ENCODE data around the gene PHLDB2.

PHLDB2 gene

GRCh38 chr3:111999484-112000324 is 140.6 kb downstream of the PHLDB2 start:
- no peak for DNase-seq (ENCODE audit: low read depth)

- DNase-seq (ENCODE audit: low read depth), result no peak
Measured at GRCh38 chr3:112000367-112000771, 141.3 kb downstream of the PHLDB2 start.

DNA sequence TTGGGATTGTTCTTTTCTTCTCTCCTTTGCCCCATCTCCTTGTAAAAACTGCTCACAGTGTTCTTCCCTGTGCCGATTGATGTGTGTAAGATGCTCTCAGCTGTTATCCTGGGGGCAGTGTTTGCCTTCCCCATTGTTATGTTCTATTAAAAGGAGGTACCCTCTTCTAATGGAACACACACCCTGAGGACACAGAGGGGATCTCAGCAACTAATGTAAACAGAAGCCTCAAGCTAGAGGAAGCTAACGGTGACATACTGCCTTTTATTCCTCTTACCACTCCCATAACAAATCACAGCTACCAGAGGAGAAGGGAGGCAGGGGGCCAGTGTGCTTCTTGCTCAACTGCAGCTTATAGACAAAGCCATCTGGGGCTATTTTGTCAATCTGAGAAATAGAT is 141.9 kb downstream of the PHLDB2 start:
- DNase-seq (ENCODE audit: low read depth), result no peak

DNA sequence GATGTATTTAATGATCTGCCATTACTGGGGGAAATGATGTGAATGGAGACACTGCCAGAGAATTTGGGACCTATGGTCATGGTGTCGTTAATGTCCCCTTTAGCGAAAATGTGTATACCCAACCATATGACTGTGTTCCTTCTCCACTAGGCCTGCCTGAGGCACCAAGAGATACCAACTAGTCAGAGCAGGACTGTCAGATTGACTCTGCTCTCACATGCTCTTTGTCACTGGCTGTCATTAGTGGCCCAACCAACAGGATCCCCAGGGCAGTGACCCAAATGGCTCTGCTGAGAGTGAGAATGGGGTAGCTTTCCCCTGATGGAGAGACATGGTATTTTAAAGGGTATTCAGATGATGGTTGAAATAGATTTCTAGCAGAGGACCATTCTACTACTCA is 142.5 kb downstream of the PHLDB2 start:
- no peak for DNase-seq (ENCODE audit: low read depth)

GRCh38 chr3:112002096-112002971 is 143.3 kb downstream of the PHLDB2 start:
- no peak for DNase-seq (ENCODE audit: low read depth)

- no peak for DNase-seq (ENCODE audit: low read depth)
Measured at GRCh38 chr3:112003321-112004080, 144.4 kb downstream of the PHLDB2 start.

GRCh38 chr3:112004187-112004586 is 145.1 kb downstream of the PHLDB2 start:
- DNase-seq (ENCODE audit: low read depth), result no peak

DNA sequence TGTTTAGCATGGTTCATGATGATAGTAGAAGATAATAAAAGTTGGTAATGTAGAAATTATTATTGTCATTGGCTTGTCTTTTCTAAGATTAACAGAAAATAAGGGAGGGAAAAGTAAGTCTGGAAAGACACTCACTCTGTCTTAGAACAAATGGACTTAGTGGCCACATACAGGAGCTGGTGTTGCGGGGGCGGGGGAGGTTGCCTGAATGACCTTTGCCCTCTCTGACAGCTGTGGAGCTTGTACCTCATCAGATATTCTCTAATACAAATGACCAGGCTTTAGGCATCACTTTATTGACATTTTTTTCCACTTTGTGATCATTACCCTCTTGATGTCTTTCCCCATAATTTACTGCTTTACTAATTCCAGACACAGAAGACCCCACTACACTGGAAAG is 145.6 kb downstream of the PHLDB2 start:
- no peak for DNase-seq (ENCODE audit: low read depth)

- no peak for DNase-seq (ENCODE audit: low read depth)
Measured at GRCh38 chr3:112005091-112005672, 146.1 kb downstream of the PHLDB2 start.

DNA sequence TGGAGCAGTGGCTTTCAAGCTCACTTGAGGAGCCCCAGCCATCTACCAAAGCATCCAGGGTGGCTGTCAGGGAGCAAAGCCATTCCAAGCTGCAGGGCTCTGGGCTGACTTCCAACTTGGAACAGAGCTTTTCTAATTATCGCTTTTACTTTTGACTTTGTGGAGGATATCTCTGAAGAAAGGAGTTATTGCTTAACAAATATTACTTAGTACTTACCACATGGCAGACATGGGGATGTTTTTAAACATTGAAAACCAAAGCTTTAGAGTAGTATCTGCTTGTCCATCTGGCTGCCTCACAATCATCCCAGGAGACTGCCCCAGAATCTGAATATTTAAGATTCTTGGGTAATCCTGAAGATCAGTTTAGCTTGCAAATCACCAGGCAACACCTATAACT is 148.6 kb downstream of the PHLDB2 start:
- DNase-seq (ENCODE audit: low read depth), result peak; percentile 47

DNA sequence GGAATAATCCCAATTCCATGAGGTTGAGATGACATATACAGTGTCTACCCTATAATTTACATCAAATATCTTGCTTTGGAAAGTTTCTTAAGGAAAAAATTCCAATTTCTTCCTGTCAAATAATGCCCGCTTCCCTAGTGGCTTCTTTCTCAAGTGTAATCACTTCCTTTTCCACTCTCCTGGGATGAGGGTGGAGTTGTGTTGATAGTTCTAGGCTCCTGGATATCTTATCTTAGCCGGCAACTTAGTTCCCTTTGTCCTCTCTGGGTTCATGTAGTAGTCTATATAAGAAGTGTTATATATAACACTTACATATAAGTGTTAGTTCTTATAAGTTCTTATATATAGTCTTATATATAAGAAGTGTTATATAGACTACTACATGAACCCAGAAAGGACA is 150.6 kb downstream of the PHLDB2 start:
- DNase-seq (ENCODE audit: low read depth), result no peak

GRCh38 chr3:112010636-112011035 is 151.6 kb downstream of the PHLDB2 start:
- no peak for DNase-seq (ENCODE audit: low read depth)

DNA sequence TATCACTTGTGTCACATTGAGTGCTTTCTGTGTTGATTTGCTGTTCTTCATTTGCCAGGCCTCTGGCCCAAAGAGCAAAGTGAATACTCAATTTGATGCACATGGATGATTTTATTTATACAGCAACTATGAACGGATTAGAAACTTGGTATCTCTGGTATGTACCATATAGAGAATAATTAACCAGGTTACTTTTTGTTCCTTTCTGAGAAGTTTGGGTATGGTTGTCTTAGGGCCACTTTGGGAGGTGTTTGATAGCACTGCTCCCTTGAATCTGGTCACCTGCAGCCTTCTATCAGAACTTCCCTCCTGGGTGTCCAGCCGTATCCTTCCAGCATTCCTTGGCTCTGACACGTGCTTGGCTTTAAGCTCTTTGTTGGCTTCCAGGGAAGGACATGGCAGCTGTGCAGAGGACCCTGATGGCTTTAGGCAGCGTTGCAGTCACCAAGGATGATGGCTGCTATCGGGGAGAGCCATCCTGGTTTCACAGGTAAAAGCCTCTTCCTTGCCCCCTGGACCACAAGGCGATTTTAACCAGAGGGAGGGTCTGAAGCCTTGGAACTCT is 152.4 kb downstream of the PHLDB2 start:
- no peak for DNase-seq (ENCODE audit: low read depth)

DNA sequence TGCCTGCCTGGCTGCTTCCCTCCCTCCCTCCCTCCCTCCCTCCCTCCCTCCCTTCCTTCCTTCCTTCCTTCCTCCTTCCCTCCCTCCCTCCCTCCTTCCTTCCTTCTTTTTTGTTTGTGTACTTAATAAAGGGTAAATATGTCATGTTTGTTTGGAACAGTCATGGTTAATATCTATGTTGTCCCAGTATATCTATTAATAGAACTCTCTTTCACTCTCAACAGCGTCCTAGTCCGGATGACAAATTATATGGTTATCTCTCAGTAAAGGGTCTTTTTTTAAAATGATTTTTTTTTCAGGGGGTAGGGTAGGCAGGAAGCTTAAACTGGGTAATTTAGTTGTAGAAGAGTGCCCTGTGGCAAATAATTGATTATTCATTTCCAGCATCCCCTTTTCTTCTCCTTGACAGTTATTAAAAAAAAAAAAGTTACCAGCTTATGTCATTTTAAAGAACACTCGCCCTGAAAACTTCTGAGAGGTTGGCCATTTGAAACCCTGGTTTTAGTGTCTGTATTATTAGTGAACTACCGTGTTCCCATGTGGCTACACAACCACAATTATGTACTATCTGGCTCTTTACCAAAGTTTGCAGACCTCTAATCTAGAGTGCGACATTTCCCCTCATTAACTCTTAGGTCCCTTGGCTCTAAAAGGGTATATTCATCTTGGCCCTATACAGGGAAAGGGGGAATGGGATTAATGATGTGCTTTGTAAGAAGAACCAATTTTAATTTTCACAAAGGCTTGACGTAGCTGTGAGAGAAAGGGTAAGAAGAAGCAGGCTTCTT is 153.3 kb downstream of the PHLDB2 start:
- DNase-seq (ENCODE audit: low read depth), result no peak

GRCh38 chr3:112013058-112013783 is 154.2 kb downstream of the PHLDB2 start:
- peak; percentile 61 for DNase-seq (ENCODE audit: low read depth)

- DNase-seq (ENCODE audit: low read depth), result no peak
Measured at GRCh38 chr3:112013784-112014143, 154.7 kb downstream of the PHLDB2 start.

DNA sequence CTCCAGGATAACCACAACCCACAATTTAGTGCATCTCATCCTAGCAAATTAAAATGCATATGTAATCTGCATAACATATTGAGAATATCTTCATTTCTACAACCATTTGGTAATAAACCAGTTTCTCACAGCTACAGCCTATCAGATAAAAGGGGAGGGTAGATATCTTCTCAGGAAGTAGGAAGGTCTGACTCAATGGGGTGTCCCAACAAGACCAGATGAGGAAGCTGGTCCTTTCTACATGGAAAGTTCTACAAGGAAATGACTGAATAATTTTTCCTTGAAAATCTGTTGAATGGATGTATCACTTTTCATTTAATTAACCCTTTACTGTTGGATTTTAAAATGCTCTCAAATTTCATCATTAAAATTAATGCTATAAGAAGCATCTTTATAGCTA is 158.0 kb downstream of the PHLDB2 start:
- no peak for DNase-seq (ENCODE audit: low read depth)

- no peak for DNase-seq (ENCODE audit: low read depth)
Measured at GRCh38 chr3:112018712-112019111, 159.6 kb downstream of the PHLDB2 start.

DNA sequence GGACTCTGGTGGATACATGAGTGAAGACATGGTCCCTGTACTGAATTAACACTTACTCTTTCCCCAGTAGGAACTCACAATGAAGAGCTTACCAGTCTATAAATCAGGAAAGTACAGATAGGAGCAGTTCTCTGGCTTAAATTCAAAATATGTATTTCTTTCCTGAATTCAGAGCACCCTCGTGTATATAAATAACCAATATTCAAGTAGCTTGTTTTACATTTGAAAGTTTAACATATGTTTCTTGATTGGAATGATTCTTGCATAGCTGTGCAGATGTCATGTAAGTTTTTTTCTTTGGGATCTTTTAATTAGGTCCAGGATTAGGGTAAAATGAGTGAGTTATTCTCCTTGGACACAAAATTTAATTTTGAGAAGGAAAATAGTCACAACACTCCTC is 160.7 kb downstream of the PHLDB2 start:
- DNase-seq (ENCODE audit: low read depth), result no peak

DNA sequence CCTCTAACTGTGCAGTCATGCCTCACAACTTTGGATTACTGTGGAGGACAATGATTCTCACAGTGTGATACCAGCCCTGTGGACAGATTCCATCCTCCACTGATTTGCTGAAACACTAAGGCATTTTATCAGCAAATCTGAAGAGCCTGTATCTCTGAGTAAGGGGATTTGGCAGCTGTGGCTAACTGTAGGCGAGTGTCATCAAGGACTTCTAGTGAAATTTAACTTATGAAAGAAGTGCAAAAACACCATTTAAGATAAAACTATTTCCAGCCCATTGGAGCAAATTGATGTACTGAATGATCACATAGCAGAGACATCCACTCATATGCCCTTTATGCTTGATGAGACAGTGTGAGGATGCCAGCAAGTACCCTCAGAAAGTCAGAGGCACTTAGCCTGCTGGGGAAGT is 161.6 kb downstream of the PHLDB2 start:
- no peak for DNase-seq (ENCODE audit: low read depth)
